Measurements from ENCODE around the gene CYP4A22. TPM values are rescaled to one million over a fixed set of nuclear protein-coding genes. Genes with fewer than 3 reads are reported as not detected.
"Not testable (repeated sequence)": the region's sequence is repeated elsewhere in the genome, so short reads cannot be mapped to it uniquely, and the experiment has no call there.

CYP4A22 gene
- total and polyA plus RNA-seq, 4 experiments from 2014 or later: not detected

- Mint-ChIP-seq H3K36me3 (no peaks in the 10 kb centered on the region), H3K27me3 (peaks cover 13 to 15% of the 10 kb centered on the region in 2 donors), H3K4me3 (no peak overlapping the region), H3K4me1 (no peaks in the 10 kb centered on the region), H3K9me3 (peaks cover 0 to 11% (median 2%) of the 10 kb centered on the region in 8 donors), H3K27ac (no peak overlapping the region)
- no peak overlapping the region for H3K27ac ChIP-seq (ENCODE audit: low read depth, low read length)
- no peaks in the 10 kb centered on the region for H3K9me3 ChIP-seq (ENCODE audit: control insufficient read depth in 1 of 2, low read length in 2 of 2)
- no peaks in the 10 kb centered on the region for H3K27me3 ChIP-seq (ENCODE audit: insufficient read depth, low read length)
- DNase-seq: no peak
- ChIA-PET POLR2A (ENCODE audit: partially characterized antibody) (no interaction called here), CTCF (ENCODE audit: partially characterized antibody) (no interaction called here)
- H3K4me1 ChIP-seq (ENCODE audit: insufficient read depth, low read length): no peaks in the 10 kb centered on the region
- intact Hi-C loops (cut with micrococcal nuclease): no loop called here
- no peaks in the 10 kb centered on the region for H3K36me3 ChIP-seq (ENCODE audit: insufficient read depth, low read length)
- no peak overlapping the region for H3K4me3 ChIP-seq (ENCODE audit: low read length in 2 of 2)
Measured at GRCh38 chr1:47113178-47113577, 24.1 kb upstream of the CYP4A22 start.

- H3K27ac ChIP-seq (ENCODE audit: low read depth, low read length); H3K36me3 Mint-ChIP-seq; H3K27me3 ChIP-seq (ENCODE audit: insufficient read depth, low read length); H3K4me3 Mint-ChIP-seq; POLR2A ChIA-PET (ENCODE audit: partially characterized antibody); intact Hi-C loops (cut with micrococcal nuclease); H3K36me3 ChIP-seq (ENCODE audit: insufficient read depth, low read length); CTCF ChIA-PET (ENCODE audit: partially characterized antibody); DNase-seq; H3K9me3 Mint-ChIP-seq; H3K4me1 ChIP-seq (ENCODE audit: insufficient read depth, low read length); H3K4me1 Mint-ChIP-seq; H3K9me3 ChIP-seq (ENCODE audit: control insufficient read depth in 1 of 2, low read length in 2 of 2); H3K27ac Mint-ChIP-seq; H3K4me3 ChIP-seq (ENCODE audit: low read length in 2 of 2): not testable (repeated sequence)
- peaks cover 3 to 13% of the 10 kb centered on the region in 2 donors for H3K27me3 Mint-ChIP-seq
Measured at GRCh38 chr1:47121039-47121438, 16.2 kb upstream of the CYP4A22 start.

- H3K27me3 Mint-ChIP-seq; H3K36me3 ChIP-seq (ENCODE audit: insufficient read depth, low read length); H3K4me3 ChIP-seq (ENCODE audit: low read length in 2 of 2); H3K27ac Mint-ChIP-seq; H3K36me3 Mint-ChIP-seq; H3K9me3 Mint-ChIP-seq; H3K4me3 Mint-ChIP-seq; POLR2A ChIA-PET (ENCODE audit: partially characterized antibody); intact Hi-C loops (cut with micrococcal nuclease); DNase-seq; H3K27me3 ChIP-seq (ENCODE audit: insufficient read depth, low read length); H3K4me1 Mint-ChIP-seq; H3K27ac ChIP-seq (ENCODE audit: low read depth, low read length); H3K9me3 ChIP-seq (ENCODE audit: control insufficient read depth in 1 of 2, low read length in 2 of 2); H3K4me1 ChIP-seq (ENCODE audit: insufficient read depth, low read length): not testable (repeated sequence)
- CTCF ChIA-PET (ENCODE audit: partially characterized antibody): interaction anchor here (1.3 kb wide), 1 partner anchor 54 kb away, joined by 4 read pairs; no protein-coding TSS in a partner anchor
Measured at GRCh38 chr1:47124834-47125233, 12.4 kb upstream of the CYP4A22 start.

- peaks cover 10 to 13% of the 10 kb centered on the region in 2 donors for H3K27me3 Mint-ChIP-seq
- H3K27ac ChIP-seq (ENCODE audit: low read depth, low read length); H3K36me3 ChIP-seq (ENCODE audit: insufficient read depth, low read length); POLR2A ChIA-PET (ENCODE audit: partially characterized antibody); intact Hi-C loops (cut with micrococcal nuclease); H3K27me3 ChIP-seq (ENCODE audit: insufficient read depth, low read length); H3K9me3 Mint-ChIP-seq; H3K4me1 ChIP-seq (ENCODE audit: insufficient read depth, low read length); H3K4me3 ChIP-seq (ENCODE audit: low read length in 2 of 2); CTCF ChIA-PET (ENCODE audit: partially characterized antibody); H3K27ac Mint-ChIP-seq; H3K4me3 Mint-ChIP-seq; H3K9me3 ChIP-seq (ENCODE audit: control insufficient read depth in 1 of 2, low read length in 2 of 2); H3K36me3 Mint-ChIP-seq; DNase-seq; H3K4me1 Mint-ChIP-seq: not testable (repeated sequence)
Measured at GRCh38 chr1:47126997-47127396, 10.2 kb upstream of the CYP4A22 start.

GRCh38 chr1:47128221-47128620 is 9.0 kb upstream of the CYP4A22 start:
- Mint-ChIP-seq H3K27ac (no peak overlapping the region), H3K4me1 (no peaks in the 10 kb centered on the region), H3K9me3 (peaks cover 0 to 6% (median 4%) of the 10 kb centered on the region in 8 donors), H3K4me3 (no peak overlapping the region), H3K36me3 (no peaks in the 10 kb centered on the region), H3K27me3 (peaks cover 13 to 16% of the 10 kb centered on the region in 2 donors)
- no peaks in the 10 kb centered on the region for H3K36me3 ChIP-seq (ENCODE audit: insufficient read depth, low read length)
- ChIA-PET POLR2A (ENCODE audit: partially characterized antibody) (no interaction called here), CTCF (ENCODE audit: partially characterized antibody) (no interaction called here)
- intact Hi-C loops (cut with micrococcal nuclease): no loop called here
- no peaks in the 10 kb centered on the region for H3K4me1 ChIP-seq (ENCODE audit: insufficient read depth, low read length)
- H3K27me3 ChIP-seq (ENCODE audit: insufficient read depth, low read length): no peaks in the 10 kb centered on the region
- no peak overlapping the region for H3K27ac ChIP-seq (ENCODE audit: low read depth, low read length)
- no peak overlapping the region for H3K4me3 ChIP-seq (ENCODE audit: low read length in 2 of 2)
- no peak for DNase-seq
- no peaks in the 10 kb centered on the region for H3K9me3 ChIP-seq (ENCODE audit: control insufficient read depth in 1 of 2, low read length in 2 of 2)

GRCh38 chr1:47128854-47129253 is 8.4 kb upstream of the CYP4A22 start:
- intact Hi-C loops (cut with micrococcal nuclease); DNase-seq; H3K4me3 Mint-ChIP-seq; H3K27me3 ChIP-seq (ENCODE audit: insufficient read depth, low read length); H3K4me1 Mint-ChIP-seq; CTCF ChIA-PET (ENCODE audit: partially characterized antibody); H3K4me1 ChIP-seq (ENCODE audit: insufficient read depth, low read length); H3K36me3 Mint-ChIP-seq; H3K9me3 Mint-ChIP-seq; H3K9me3 ChIP-seq (ENCODE audit: control insufficient read depth in 1 of 2, low read length in 2 of 2); H3K36me3 ChIP-seq (ENCODE audit: insufficient read depth, low read length); H3K27ac ChIP-seq (ENCODE audit: low read depth, low read length); H3K4me3 ChIP-seq (ENCODE audit: low read length in 2 of 2); POLR2A ChIA-PET (ENCODE audit: partially characterized antibody): not testable (repeated sequence)
- peaks cover 13 to 16% of the 10 kb centered on the region in 2 donors for H3K27me3 Mint-ChIP-seq
- H3K27ac Mint-ChIP-seq: peak overlapping the region in 1 of 7 donors; percentile 19

- POLR2A ChIA-PET (ENCODE audit: partially characterized antibody); H3K27ac ChIP-seq (ENCODE audit: low read depth, low read length); DNase-seq; H3K27ac Mint-ChIP-seq; H3K36me3 ChIP-seq (ENCODE audit: insufficient read depth, low read length); H3K4me1 ChIP-seq (ENCODE audit: insufficient read depth, low read length); H3K9me3 Mint-ChIP-seq; H3K27me3 ChIP-seq (ENCODE audit: insufficient read depth, low read length); H3K36me3 Mint-ChIP-seq; intact Hi-C loops (cut with micrococcal nuclease); H3K4me3 ChIP-seq (ENCODE audit: low read length in 2 of 2); H3K9me3 ChIP-seq (ENCODE audit: control insufficient read depth in 1 of 2, low read length in 2 of 2); H3K4me1 Mint-ChIP-seq; CTCF ChIA-PET (ENCODE audit: partially characterized antibody); H3K4me3 Mint-ChIP-seq: not testable (repeated sequence)
- H3K27me3 Mint-ChIP-seq: peaks cover 13 to 16% of the 10 kb centered on the region in 2 donors
Measured at GRCh38 chr1:47129489-47130230, 7.6 kb upstream of the CYP4A22 start.

- H3K36me3 ChIP-seq (ENCODE audit: insufficient read depth, low read length); intact Hi-C loops (cut with micrococcal nuclease); H3K4me3 Mint-ChIP-seq; H3K9me3 Mint-ChIP-seq; H3K4me1 Mint-ChIP-seq; POLR2A ChIA-PET (ENCODE audit: partially characterized antibody); DNase-seq; H3K9me3 ChIP-seq (ENCODE audit: control insufficient read depth in 1 of 2, low read length in 2 of 2); H3K27me3 ChIP-seq (ENCODE audit: insufficient read depth, low read length); H3K27ac ChIP-seq (ENCODE audit: low read depth, low read length); H3K4me1 ChIP-seq (ENCODE audit: insufficient read depth, low read length); CTCF ChIA-PET (ENCODE audit: partially characterized antibody); H3K27ac Mint-ChIP-seq; H3K4me3 ChIP-seq (ENCODE audit: low read length in 2 of 2); H3K36me3 Mint-ChIP-seq: not testable (repeated sequence)
- H3K27me3 Mint-ChIP-seq: peaks cover 9 to 15% of the 10 kb centered on the region in 2 donors
Measured at GRCh38 chr1:47132665-47133064, 4.6 kb upstream of the CYP4A22 start.

All from CD4-positive, alpha-beta memory T cell (primary cell).